HepG2 (cell line): ENCODE results near the gene HS6ST1. TPM values are rescaled to one million over a fixed set of nuclear protein-coding genes. Genes with fewer than 3 reads are reported as not detected.

Experiments
- ATAC-seq: fragments of 200-7000 bp; cut with Tn5 transposase; 3 replicates; pipeline ENCODE4 v1.9.1; 2020; ENCODE audit warnings: mild to moderate bottlenecking, moderate library complexity
- BruUV-seq: library from RNA; stranded (reverse); fragments of 400-500 nt; replicated peaks from 2 replicates; lab custom pipeline; 2021; lab: Mats Ljungman, UMichigan
- CTCF ChIA-PET: fragments of 300-600 bp; formaldehyde crosslinking; extraction: SDS; loops from one replicate; lab custom pipeline; 2021; ENCODE audit warnings: low total read pairs, inconsistent platforms, low intra/inter-chr PET ratio; lab: Yijun Ruan, JAX
- POLR2A ChIA-PET: fragments of 350-600 bp; sonication (Branson Sonifier 250); formaldehyde crosslinking; loops from one replicate; lab custom pipeline; 2020; ENCODE audit warnings: antibody characterized with exemption, inconsistent platforms; lab: Yijun Ruan, JAX
- DNase-seq: peaks from one replicate; pipeline ENCODE4 v3.0.0-alpha.2; 2015; ENCODE audit warnings: low spot score
- FAIRE-seq: peaks from 3 replicates; lab custom pipeline; 2011; peaks lifted over from hg19 to GRCh38; lab: Jason Lieb, UNC
- H2AFZ ChIP-seq: one replicate; pipeline ENCODE4 v1.6.1; 2011; ENCODE audit warnings: low read length, inconsistent platforms
- H3K27ac ChIP-seq: fragments of 300-600 bp; 3 replicates; pipeline ENCODE4 v1.8.0; 2011; ENCODE audit warnings: mixed run types, mild to moderate bottlenecking, mixed read lengths, low read length, inconsistent platforms; ENCODE audit not compliant: insufficient read depth; ENCODE audit errors: extremely low read length
- H3K27me3 ChIP-seq, 2 experiments: fragments of 200-600 bp in 1 of 2; 2 replicates in 1 of 2; 3 replicates in 1 of 2; pipeline versions ENCODE4 v1.6.0 to v1.8.0; 2011; ENCODE audit warnings: low read length in 2 of 2, mild to moderate bottlenecking in 2 of 2, moderate library complexity in 2 of 2, inconsistent platforms in 1 of 2; ENCODE audit not compliant: insufficient read depth in 2 of 2, control insufficient read depth in 1 of 2
- H3K36me3 ChIP-seq, 2 experiments: fragments of 200-600 bp in 1 of 2; replicated peaks in 1 of 2; 2 replicates in 1 of 2; 3 replicates in 1 of 2; pipeline versions ENCODE4 v1.5.1 to v1.8.0; 2011; ENCODE audit warnings: low read length in 2 of 2, inconsistent platforms in 1 of 2; ENCODE audit not compliant: insufficient read depth in 2 of 2, control insufficient read depth in 1 of 2
- H3K4me1 ChIP-seq: 2 replicates; pipeline ENCODE4 v1.5.1; 2012; ENCODE audit warnings: low read length, inconsistent platforms; ENCODE audit not compliant: insufficient read depth
- H3K4me2 ChIP-seq: 2 replicates; pipeline ENCODE4 v1.6.0; 2011; ENCODE audit warnings: low read depth, low read length, inconsistent platforms
- H3K4me3 ChIP-seq, 3 experiments: fragments of 200-600 bp in 1 of 3; sonication (generic), shearing (Covaris generic) in 1 of 3; replicated peaks in 1 of 3; 2 replicates each; pipeline ENCODE4 v1.5.1; 2011 to 2016; ENCODE audit warnings: low read length in 3 of 3, inconsistent platforms in 2 of 3, low read depth in 2 of 3, mild to moderate bottlenecking in 2 of 3, control low read depth in 1 of 3, mixed read lengths in 1 of 3; ENCODE audit not compliant: insufficient read depth in 1 of 3
- H3K79me2 ChIP-seq: one replicate; pipeline ENCODE4 v1.6.1; 2011; ENCODE audit warnings: low read length, inconsistent platforms; ENCODE audit not compliant: insufficient read depth
- H3K9ac ChIP-seq: 2 replicates; pipeline ENCODE4 v1.6.0; 2011; ENCODE audit warnings: mild to moderate bottlenecking, low read depth, low read length, inconsistent platforms; ENCODE audit not compliant: insufficient read depth
- H3K9me3 ChIP-seq: 2 replicates; pipeline ENCODE4 v1.5.1; 2012; ENCODE audit warnings: mild to moderate bottlenecking, low read length
- H4K20me1 ChIP-seq: 2 replicates; pipeline ENCODE4 v1.6.0; 2011; ENCODE audit warnings: inconsistent platforms, mild to moderate bottlenecking, low read length, moderate library complexity; ENCODE audit not compliant: insufficient read depth
- BRD4 ChIP-seq: sonication (generic); formaldehyde crosslinking; IDR thresholded peaks from 2 replicates; pipeline ENCODE4 v1.4.0; 2020; ENCODE audit warnings: missing genetic modification reagents
- CEBPB ChIP-seq: IDR thresholded peaks from 2 replicates; pipeline ENCODE4 v1.6.1; 2011; ENCODE audit warnings: low read depth, low read length, improper control_type of control experiment, borderline replicate concordance
- LCORL ChIP-seq, 2 experiments: fragments of 450-650 bp in 1 of 2; sonication (generic) in 1 of 2; formaldehyde crosslinking in 1 of 2; IDR thresholded peaks; 2 replicates each; pipeline versions ENCODE4 v1.5.0 to v1.6.1; 2017 to 2020; ENCODE audit warnings: antibody characterized with exemption in 1 of 2, missing genetic modification reagents in 1 of 2
- RBFOX2 ChIP-seq: fragments of 200-400 bp; formaldehyde crosslinking; IDR thresholded peaks from 2 replicates; pipeline ENCODE4 v1.6.1; 2017; ENCODE audit warnings: low read depth, mild to moderate bottlenecking, low read length
- RFXAP ChIP-seq: sonication (generic); formaldehyde crosslinking; IDR thresholded peaks from 2 replicates; pipeline ENCODE4 v1.4.0; 2020; ENCODE audit warnings: missing genetic modification reagents, borderline replicate concordance
- RXRA ChIP-seq: sonication (generic); formaldehyde crosslinking; IDR thresholded peaks from 2 replicates; pipeline ENCODE4 v1.5.1; 2020; ENCODE audit warnings: missing genetic modification reagents
- ZMYM4 ChIP-seq: sonication (generic); formaldehyde crosslinking; IDR thresholded peaks from 2 replicates; pipeline ENCODE4 v1.8.1; 2023; ENCODE audit warnings: mild to moderate bottlenecking, missing genetic modification reagents
- ZNF264 ChIP-seq: sonication (generic); formaldehyde crosslinking; IDR thresholded peaks from 2 replicates; pipeline ENCODE4 v1.4.0; 2020; ENCODE audit warnings: missing genetic modification reagents
- ZNF496 ChIP-seq: sonication (generic); formaldehyde crosslinking; IDR thresholded peaks from 2 replicates; pipeline ENCODE4 v1.8.1; 2023; ENCODE audit warnings: mild to moderate bottlenecking, moderate library complexity, missing genetic modification reagents; ENCODE audit not compliant: insufficient replicate concordance
- ZSCAN22 ChIP-seq: sonication (generic); formaldehyde crosslinking; IDR thresholded peaks from 2 replicates; pipeline ENCODE4 v1.4.0; 2020; ENCODE audit warnings: mild to moderate bottlenecking, missing genetic modification reagents
- WGBS: methylation state at CpG from one replicate; pipeline ENCODE4 v1.1.6; 2017; ENCODE audit warnings: low lambda C conversion rate; 5-methylcytosine and 5-hydroxymethylcytosine counted together
- in situ Hi-C: cut with HindIII; loops from 2 replicates; pipeline ENCODE4 v1.10.0; 2017; ENCODE audit warnings: low pct_unique_long_range_greater_than_20kb; ENCODE audit not compliant: extremely low pct_ligation_motif_present
- intact Hi-C: fragments of 100-400 bp; cut with micrococcal nuclease; formaldehyde crosslinking; loops from one replicate; pipeline ENCODE4 v1.10.0; 2022; ENCODE audit not compliant: unreplicated experiment
- polyA plus RNA-seq, 8 experiments: library from polyadenylated mRNA; depleted of rRNA in 3 of 8; stranded (reverse) in 7 of 8; unstranded in 1 of 8; fragments of >200 nt; fragmentation: Illumina TruSeq in 4 of 8; extraction: Trizol in 4 of 8; gene quantifications; 2 replicates each; pipeline versions ENCODE4 v1.2.1 to v1.2.3, GENCODE V29; 2011 to 2016; ENCODE audit warnings: low read depth in 4 of 8, missing spikeins in 1 of 8, mixed read lengths in 1 of 8; ENCODE audit not compliant: insufficient read depth in 1 of 8
- total RNA-seq, 5 experiments: library from RNA; depleted of rRNA; stranded (reverse); fragments of >200 nt; fragmentation: Illumina TruSeq; extraction: Trizol; gene quantifications; 2 replicates each; pipeline ENCODE4 v1.2.3, GENCODE V29; 2016; ENCODE audit warnings: low read depth in 1 of 5
- TF ChIP-seq, protein P1 (sequence below): sonication (generic); formaldehyde crosslinking; IDR thresholded peaks from 2 replicates; pipeline ENCODE4 v1.4.0; 2020; ENCODE audit warnings: missing genetic modification reagents, borderline replicate concordance
- TF ChIP-seq, protein P2 (sequence below): sonication (generic); formaldehyde crosslinking; IDR thresholded peaks from 2 replicates; pipeline ENCODE4 v1.4.0; 2020; ENCODE audit warnings: mild to moderate bottlenecking, missing genetic modification reagents, borderline replicate concordance
- TF ChIP-seq, protein P3 (sequence below): sonication (generic); formaldehyde crosslinking; IDR thresholded peaks from 2 replicates; pipeline ENCODE4 v1.9.0; 2021; ENCODE audit warnings: missing genetic modification reagents, borderline replicate concordance
- TF ChIP-seq, protein P4 (sequence below): IDR thresholded peaks from 2 replicates; pipeline ENCODE4 v1.6.1; 2016; ENCODE audit warnings: missing compliant biosample characterization, missing genetic modification reagents, borderline replicate concordance

The HS6ST1 gene
- total and polyA plus RNA-seq, 2 of the 13 experiments (the other 11 are each of a cell fraction or from before 2014, with no cell fraction given), result 34.5 to 84.6 TPM

DNA sequence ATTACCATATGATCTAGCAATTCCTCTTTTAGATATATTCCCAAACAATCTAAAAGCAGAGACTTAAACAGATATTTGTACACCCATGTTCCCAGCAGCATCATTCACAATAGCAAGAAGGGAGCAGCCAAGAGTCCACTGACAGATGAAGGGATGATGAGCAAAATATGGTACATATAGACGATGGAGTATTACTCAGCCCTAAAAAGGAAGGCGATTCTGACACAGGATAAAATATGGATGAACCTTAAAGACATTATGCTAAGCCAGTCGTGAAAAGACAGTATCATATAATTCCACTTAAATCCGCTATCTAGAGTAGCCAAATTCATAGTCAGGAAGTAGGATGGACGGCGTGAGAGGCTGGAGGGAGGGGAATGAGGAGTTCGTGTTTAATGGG, 20.4 kb downstream of the HS6ST1 start:
- CTCF ChIA-PET, result no interaction called here
- no peak for DNase-seq
- Histone ChIP-seq H3K4me1 (peaks cover 22% of the 10 kb centered on the region), H3K4me2 (no peak overlapping the region), H3K4me3 (no peak overlapping the region), H3K9me3 (no peaks in the 10 kb centered on the region), H3K27me3 (no peaks in the 10 kb centered on the region), H2AFZ (no peak overlapping the region), H4K20me1 (peaks cover 89% of the 10 kb centered on the region), H3K9ac (no peak overlapping the region)
- no peak for ATAC-seq
- 95% methylated on average over 7 of the region's 7 CpGs for WGBS
- intact Hi-C loops, result no loop called here
- in situ Hi-C loops, result no loop called here
- POLR2A ChIA-PET, result no interaction called here
- BruUV-seq, result no TSS peak
- TF ChIP-seq ZNF264, result no peak
- no peak for TF ChIP-seq CEBPB
- TF ChIP-seq ZMYM4 (CRISPR knock-in tag), result no peak
- no peak for TF ChIP-seq ZSCAN22 (CRISPR knock-in tag)
- no peak for TF ChIP-seq RXRA (CRISPR knock-in tag)
- TF ChIP-seq, protein P1, sequence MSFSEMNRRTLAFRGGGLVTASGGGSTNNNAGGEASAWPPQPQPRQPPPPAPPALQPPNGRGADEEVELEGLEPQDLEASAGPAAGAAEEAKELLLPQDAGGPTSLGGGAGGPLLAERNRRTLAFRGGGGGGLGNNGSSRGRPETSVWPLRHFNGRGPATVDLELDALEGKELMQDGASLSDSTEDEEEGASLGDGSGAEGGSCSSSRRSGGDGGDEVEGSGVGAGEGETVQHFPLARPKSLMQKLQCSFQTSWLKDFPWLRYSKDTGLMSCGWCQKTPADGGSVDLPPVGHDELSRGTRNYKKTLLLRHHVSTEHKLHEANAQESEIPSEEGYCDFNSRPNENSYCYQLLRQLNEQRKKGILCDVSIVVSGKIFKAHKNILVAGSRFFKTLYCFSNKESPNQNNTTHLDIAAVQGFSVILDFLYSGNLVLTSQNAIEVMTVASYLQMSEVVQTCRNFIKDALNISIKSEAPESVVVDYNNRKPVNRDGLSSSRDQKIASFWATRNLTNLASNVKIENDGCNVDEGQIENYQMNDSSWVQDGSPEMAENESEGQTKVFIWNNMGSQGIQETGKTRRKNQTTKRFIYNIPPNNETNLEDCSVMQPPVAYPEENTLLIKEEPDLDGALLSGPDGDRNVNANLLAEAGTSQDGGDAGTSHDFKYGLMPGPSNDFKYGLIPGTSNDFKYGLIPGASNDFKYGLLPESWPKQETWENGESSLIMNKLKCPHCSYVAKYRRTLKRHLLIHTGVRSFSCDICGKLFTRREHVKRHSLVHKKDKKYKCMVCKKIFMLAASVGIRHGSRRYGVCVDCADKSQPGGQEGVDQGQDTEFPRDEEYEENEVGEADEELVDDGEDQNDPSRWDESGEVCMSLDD (CRISPR knock-in tag), result no peak
- TF ChIP-seq, protein P2, sequence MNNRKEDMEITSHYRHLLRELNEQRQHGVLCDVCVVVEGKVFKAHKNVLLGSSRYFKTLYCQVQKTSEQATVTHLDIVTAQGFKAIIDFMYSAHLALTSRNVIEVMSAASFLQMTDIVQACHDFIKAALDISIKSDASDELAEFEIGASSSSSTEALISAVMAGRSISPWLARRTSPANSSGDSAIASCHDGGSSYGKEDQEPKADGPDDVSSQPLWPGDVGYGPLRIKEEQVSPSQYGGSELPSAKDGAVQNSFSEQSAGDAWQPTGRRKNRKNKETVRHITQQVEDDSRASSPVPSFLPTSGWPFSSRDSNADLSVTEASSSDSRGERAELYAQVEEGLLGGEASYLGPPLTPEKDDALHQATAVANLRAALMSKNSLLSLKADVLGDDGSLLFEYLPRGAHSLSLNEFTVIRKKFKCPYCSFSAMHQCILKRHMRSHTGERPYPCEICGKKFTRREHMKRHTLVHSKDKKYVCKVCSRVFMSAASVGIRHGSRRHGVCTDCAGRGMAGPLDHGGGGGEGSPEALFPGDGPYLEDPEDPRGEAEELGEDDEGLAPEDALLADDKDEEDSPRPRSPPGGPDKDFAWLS, result no peak
- TF ChIP-seq RBFOX2, result no peak
- no peak for TF ChIP-seq ZNF496 (CRISPR knock-in tag)
- TF ChIP-seq RFXAP (CRISPR knock-in tag), result no peak
- TF ChIP-seq BRD4 (CRISPR knock-in tag), result no peak
- TF ChIP-seq LCORL (IDR thresholded peaks at IDR 0.05), result no peak
- TF ChIP-seq LCORL (CRISPR knock-in tag; IDR thresholded peaks at IDR 0.05), result no peak
- TF ChIP-seq, protein P3, sequence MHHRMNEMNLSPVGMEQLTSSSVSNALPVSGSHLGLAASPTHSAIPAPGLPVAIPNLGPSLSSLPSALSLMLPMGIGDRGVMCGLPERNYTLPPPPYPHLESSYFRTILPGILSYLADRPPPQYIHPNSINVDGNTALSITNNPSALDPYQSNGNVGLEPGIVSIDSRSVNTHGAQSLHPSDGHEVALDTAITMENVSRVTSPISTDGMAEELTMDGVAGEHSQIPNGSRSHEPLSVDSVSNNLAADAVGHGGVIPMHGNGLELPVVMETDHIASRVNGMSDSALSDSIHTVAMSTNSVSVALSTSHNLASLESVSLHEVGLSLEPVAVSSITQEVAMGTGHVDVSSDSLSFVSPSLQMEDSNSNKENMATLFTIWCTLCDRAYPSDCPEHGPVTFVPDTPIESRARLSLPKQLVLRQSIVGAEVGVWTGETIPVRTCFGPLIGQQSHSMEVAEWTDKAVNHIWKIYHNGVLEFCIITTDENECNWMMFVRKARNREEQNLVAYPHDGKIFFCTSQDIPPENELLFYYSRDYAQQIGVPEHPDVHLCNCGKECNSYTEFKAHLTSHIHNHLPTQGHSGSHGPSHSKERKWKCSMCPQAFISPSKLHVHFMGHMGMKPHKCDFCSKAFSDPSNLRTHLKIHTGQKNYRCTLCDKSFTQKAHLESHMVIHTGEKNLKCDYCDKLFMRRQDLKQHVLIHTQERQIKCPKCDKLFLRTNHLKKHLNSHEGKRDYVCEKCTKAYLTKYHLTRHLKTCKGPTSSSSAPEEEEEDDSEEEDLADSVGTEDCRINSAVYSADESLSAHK (CRISPR knock-in tag), result no peak
- TF ChIP-seq, protein P4, sequence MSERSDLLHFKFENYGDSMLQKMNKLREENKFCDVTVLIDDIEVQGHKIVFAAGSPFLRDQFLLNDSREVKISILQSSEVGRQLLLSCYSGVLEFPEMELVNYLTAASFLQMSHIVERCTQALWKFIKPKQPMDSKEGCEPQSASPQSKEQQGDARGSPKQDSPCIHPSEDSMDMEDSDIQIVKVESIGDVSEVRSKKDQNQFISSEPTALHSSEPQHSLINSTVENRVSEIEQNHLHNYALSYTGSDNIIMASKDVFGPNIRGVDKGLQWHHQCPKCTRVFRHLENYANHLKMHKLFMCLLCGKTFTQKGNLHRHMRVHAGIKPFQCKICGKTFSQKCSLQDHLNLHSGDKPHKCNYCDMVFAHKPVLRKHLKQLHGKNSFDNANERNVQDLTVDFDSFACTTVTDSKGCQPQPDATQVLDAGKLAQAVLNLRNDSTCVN (CRISPR knock-in tag), result no peak
- TF ChIP-seq, all 625 proteins: peak for 0
- Histone ChIP-seq H3K27ac (no peak overlapping the region), H3K79me2 (peaks cover 100% of the 10 kb centered on the region), H3K36me3 (peaks cover 48 to 81% of the 10 kb centered on the region in 2 experiments)
- no peak for FAIRE-seq
